WTC11 (cell line): Measurements from ENCODE around the gene ANKS6. TPM values are rescaled to one million over a fixed set of nuclear protein-coding genes. Genes with fewer than 3 reads are reported as not detected.

Source experiments
- ATAC-seq: fragments of 200-7000 bp; cut with Tn5 transposase; 2 replicates; pipeline ENCODE4 v1.10.0; 2021; ENCODE audit warnings: mild to moderate bottlenecking, moderate library complexity
- CTCF ChIA-PET: fragments of 300-600 bp; sonication (Branson Sonifier 250); formaldehyde crosslinking; loops from one replicate; lab custom pipeline; 2021; ENCODE audit warnings: antibody characterized with exemption; lab: Charles Lee
- POLR2A ChIA-PET: fragments of 350-600 bp; sonication (Branson Sonifier 250); formaldehyde crosslinking; loops from one replicate; lab custom pipeline; 2021; ENCODE audit warnings: antibody characterized with exemption; lab: Charles Lee
- DNase-seq: peaks from one replicate; pipeline ENCODE4 v3.0.0; 2021; ENCODE audit warnings: low spot score
- H3K27ac Mint-ChIP-seq: 2 replicates; pipeline ENCODE4 v1.8.0; 2021; ENCODE audit warnings: mixed read lengths
- H3K27me3 Mint-ChIP-seq: 2 replicates; pipeline ENCODE4 v1.8.0; 2021; ENCODE audit warnings: low read depth, mild to moderate bottlenecking, moderate library complexity, mixed read lengths
- H3K36me3 Mint-ChIP-seq: 2 replicates; pipeline ENCODE4 v1.8.0; 2021; ENCODE audit warnings: mixed read lengths
- H3K4me1 Mint-ChIP-seq: 2 replicates; pipeline ENCODE4 v1.8.0; 2022; ENCODE audit warnings: mixed read lengths
- H3K4me3 Mint-ChIP-seq: 2 replicates; pipeline ENCODE4 v1.8.0; 2021; ENCODE audit warnings: mild to moderate bottlenecking, moderate library complexity, mixed read lengths
- H3K9me3 Mint-ChIP-seq: 2 replicates; pipeline ENCODE4 v1.8.0; 2021; ENCODE audit warnings: mixed read lengths
- AFF4 ChIP-seq: sonication (generic); formaldehyde crosslinking; IDR thresholded peaks from 2 replicates; pipeline ENCODE4 v1.8.1; 2023; ENCODE audit warnings: mild to moderate bottlenecking, missing genetic modification reagents, borderline replicate concordance
- EMX1 ChIP-seq: fragments of 250-450 bp; sonication (Bioruptor Pico); IDR thresholded peaks from 2 replicates; pipeline ENCODE4 v1.8.0; 2021; ENCODE audit warnings: mild to moderate bottlenecking
- NFATC4 ChIP-seq: fragments of 250-450 bp; sonication (Bioruptor Pico); IDR thresholded peaks from 2 replicates; pipeline ENCODE4 v1.9.0; 2021; ENCODE audit warnings: mild to moderate bottlenecking
- PRRX2 ChIP-seq: fragments of 250-450 bp; sonication (Bioruptor Pico); IDR thresholded peaks from 2 replicates; pipeline ENCODE4 v1.8.0; 2021; ENCODE audit warnings: mild to moderate bottlenecking
- RELA ChIP-seq: sonication (generic); formaldehyde crosslinking; IDR thresholded peaks from 2 replicates; pipeline ENCODE4 v1.8.1; 2022; ENCODE audit warnings: missing genetic modification reagents, mild to moderate bottlenecking, borderline replicate concordance
- ZNF232 ChIP-seq: sonication (generic); formaldehyde crosslinking; IDR thresholded peaks from 2 replicates; pipeline ENCODE4 v1.8.0; 2022; ENCODE audit warnings: mild to moderate bottlenecking, missing genetic modification reagents
- ZNF317 ChIP-seq: sonication (generic); formaldehyde crosslinking; IDR thresholded peaks from 2 replicates; pipeline ENCODE4 v1.8.1; 2023; ENCODE audit warnings: low read depth, mild to moderate bottlenecking, moderate library complexity, missing genetic modification reagents, borderline replicate concordance
- total RNA-seq: library from RNA; stranded (reverse); gene quantifications from 3 replicates; pipeline ENCODE4 v1.2.3, GENCODE V29; 2021
- TF ChIP-seq, protein P1 (sequence below): sonication (generic); formaldehyde crosslinking; IDR thresholded peaks from 2 replicates; pipeline ENCODE4 v1.8.0; 2023; ENCODE audit warnings: mild to moderate bottlenecking, missing genetic modification reagents
- TF ChIP-seq, protein P2 (sequence below): sonication (generic); formaldehyde crosslinking; IDR thresholded peaks from 2 replicates; pipeline ENCODE4 v1.8.1; 2022; ENCODE audit warnings: missing genetic modification reagents, borderline replicate concordance
- TF ChIP-seq, protein P3 (sequence below): sonication (generic); formaldehyde crosslinking; IDR thresholded peaks from 2 replicates; pipeline ENCODE4 v1.8.1; 2022; ENCODE audit warnings: mild to moderate bottlenecking, missing genetic modification reagents, moderate library complexity, borderline replicate concordance

ANKS6 gene
- total RNA-seq, 1 experiment from 2014 or later: 65.1 TPM

- TF ChIP-seq, protein P1, sequence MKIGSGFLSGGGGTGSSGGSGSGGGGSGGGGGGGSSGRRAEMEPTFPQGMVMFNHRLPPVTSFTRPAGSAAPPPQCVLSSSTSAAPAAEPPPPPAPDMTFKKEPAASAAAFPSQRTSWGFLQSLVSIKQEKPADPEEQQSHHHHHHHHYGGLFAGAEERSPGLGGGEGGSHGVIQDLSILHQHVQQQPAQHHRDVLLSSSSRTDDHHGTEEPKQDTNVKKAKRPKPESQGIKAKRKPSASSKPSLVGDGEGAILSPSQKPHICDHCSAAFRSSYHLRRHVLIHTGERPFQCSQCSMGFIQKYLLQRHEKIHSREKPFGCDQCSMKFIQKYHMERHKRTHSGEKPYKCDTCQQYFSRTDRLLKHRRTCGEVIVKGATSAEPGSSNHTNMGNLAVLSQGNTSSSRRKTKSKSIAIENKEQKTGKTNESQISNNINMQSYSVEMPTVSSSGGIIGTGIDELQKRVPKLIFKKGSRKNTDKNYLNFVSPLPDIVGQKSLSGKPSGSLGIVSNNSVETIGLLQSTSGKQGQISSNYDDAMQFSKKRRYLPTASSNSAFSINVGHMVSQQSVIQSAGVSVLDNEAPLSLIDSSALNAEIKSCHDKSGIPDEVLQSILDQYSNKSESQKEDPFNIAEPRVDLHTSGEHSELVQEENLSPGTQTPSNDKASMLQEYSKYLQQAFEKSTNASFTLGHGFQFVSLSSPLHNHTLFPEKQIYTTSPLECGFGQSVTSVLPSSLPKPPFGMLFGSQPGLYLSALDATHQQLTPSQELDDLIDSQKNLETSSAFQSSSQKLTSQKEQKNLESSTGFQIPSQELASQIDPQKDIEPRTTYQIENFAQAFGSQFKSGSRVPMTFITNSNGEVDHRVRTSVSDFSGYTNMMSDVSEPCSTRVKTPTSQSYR: no peak
- TF ChIP-seq AFF4 (CRISPR knock-in tag) (no peak), RELA (CRISPR knock-in tag) (no peak), PRRX2 (CRISPR knock-in tag) (no peak)
These were observed 53.8 kb downstream of the ANKS6 start (continued) for GRCh38 chr9:98742325-98743280.

DNA sequence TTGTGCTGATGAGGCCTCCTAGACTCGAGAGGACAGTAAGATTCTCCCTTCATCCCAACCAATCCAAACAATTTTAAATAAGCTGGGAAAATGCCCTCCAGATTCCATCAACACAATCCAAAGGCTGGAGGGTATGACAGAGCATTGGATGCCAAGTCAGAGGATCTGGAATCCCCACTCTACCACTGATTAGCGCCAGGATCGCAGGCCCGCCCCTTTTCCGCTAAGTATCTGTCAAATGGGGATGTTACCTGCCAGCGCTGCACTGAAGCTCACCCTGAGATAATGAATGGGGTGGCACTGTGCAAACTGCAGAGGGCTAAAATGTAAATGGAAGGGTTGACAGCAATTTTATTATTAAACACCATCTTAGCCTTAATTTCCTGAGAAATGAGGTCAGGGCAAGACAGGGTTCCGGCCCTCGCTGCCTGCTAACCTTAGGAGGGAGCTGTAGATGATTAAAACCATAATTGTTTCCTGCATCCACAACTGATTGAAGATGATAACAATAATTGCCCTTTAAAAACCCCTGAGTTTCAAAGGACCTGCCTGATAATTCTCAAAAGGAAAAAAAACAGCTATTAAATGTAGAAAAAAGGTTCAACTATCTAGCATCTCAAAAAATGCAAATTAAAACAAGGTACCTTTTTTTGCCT, 56.0 kb downstream of the ANKS6 start:
- Mint-ChIP-seq H3K27me3 (no peaks in the 10 kb centered on the region), H3K4me3 (no peak overlapping the region), H3K36me3 (peaks cover 47% of the 10 kb centered on the region)

DNA sequence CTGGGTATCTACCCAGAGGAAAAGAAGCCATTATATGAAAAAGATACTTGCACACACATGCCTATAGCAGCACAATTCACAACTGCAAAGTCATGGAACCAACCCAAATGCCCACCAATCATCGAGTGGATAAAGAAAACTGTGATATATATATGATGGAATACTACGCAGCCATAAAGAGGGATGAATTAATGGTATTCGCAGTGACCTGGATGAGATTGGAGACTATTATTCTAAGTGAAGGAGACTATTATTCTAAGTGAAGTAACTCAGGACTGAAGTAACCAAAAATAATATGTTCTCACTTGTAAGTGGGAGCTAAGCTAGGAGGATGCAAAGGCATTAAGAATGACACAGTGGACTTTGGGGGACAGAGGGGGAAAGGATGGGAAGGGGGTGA, 57.6 kb downstream of the ANKS6 start:
- TF ChIP-seq, protein P2, sequence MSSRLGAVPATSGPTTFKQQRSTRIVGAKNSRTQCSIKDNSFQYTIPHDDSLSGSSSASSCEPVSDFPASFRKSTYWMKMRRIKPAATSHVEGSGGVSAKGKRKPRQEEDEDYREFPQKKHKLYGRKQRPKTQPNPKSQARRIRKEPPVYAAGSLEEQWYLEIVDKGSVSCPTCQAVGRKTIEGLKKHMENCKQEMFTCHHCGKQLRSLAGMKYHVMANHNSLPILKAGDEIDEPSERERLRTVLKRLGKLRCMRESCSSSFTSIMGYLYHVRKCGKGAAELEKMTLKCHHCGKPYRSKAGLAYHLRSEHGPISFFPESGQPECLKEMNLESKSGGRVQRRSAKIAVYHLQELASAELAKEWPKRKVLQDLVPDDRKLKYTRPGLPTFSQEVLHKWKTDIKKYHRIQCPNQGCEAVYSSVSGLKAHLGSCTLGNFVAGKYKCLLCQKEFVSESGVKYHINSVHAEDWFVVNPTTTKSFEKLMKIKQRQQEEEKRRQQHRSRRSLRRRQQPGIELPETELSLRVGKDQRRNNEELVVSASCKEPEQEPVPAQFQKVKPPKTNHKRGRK (CRISPR knock-in tag): no peak
- H3K36me3 Mint-ChIP-seq: peaks cover 46% of the 10 kb centered on the region
- H3K9me3 Mint-ChIP-seq: peaks cover 21% of the 10 kb centered on the region
- H3K27ac Mint-ChIP-seq: no peak overlapping the region
- CTCF ChIA-PET: no interaction called here
- no peak overlapping the region for H3K4me3 Mint-ChIP-seq
- DNase-seq: no peak
- peaks cover 8% of the 10 kb centered on the region for H3K4me1 Mint-ChIP-seq
- no peaks in the 10 kb centered on the region for H3K27me3 Mint-ChIP-seq
- no peak for ATAC-seq
- POLR2A ChIA-PET: no interaction called here

More for the DNA sequence above, 56.0 kb downstream of the ANKS6 start:
- TF ChIP-seq ZNF317 (CRISPR knock-in tag): no peak
- TF ChIP-seq, protein P3, sequence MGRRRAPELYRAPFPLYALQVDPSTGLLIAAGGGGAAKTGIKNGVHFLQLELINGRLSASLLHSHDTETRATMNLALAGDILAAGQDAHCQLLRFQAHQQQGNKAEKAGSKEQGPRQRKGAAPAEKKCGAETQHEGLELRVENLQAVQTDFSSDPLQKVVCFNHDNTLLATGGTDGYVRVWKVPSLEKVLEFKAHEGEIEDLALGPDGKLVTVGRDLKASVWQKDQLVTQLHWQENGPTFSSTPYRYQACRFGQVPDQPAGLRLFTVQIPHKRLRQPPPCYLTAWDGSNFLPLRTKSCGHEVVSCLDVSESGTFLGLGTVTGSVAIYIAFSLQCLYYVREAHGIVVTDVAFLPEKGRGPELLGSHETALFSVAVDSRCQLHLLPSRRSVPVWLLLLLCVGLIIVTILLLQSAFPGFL (CRISPR knock-in tag): no peak
- no peak for TF ChIP-seq ZNF232
- TF ChIP-seq NFATC4 (CRISPR knock-in tag): no peak
- TF ChIP-seq EMX1 (CRISPR knock-in tag): no peak
- peaks cover 8% of the 10 kb centered on the region for H3K4me1 Mint-ChIP-seq
- peaks cover 21% of the 10 kb centered on the region for H3K9me3 Mint-ChIP-seq
- POLR2A ChIA-PET: no interaction called here
- no peak for DNase-seq
- CTCF ChIA-PET: interaction anchor here (0.9 kb wide), 1 partner anchor 36 kb away, joined by 3 read pairs; no protein-coding TSS in a partner anchor
- H3K27ac Mint-ChIP-seq: no peak overlapping the region
- ATAC-seq: no peak
